ENCODE measurements around the gene ATP2B2. TPM values are rescaled to one million over a fixed set of nuclear protein-coding genes. Genes with fewer than 3 reads are reported as not detected.

The ATP2B2 gene
- total RNA-seq, 1 donor from 2014 or later: 3.7 TPM

Small RNA genes lying within 50 kb of the gene (small RNA-seq; reads per million reads assigned to genes)
- gene MIR378B (12.7 reads per million, percentile 93 among the genes with 10 or more reads in this experiment), gene MIR885 (not detected), gene RF02126 (not detected)

Other genes starting within 250 kb of the ATP2B2 start
- 0.52 TPM for gene GHRL, start 212.6 kb downstream of the ATP2B2 start, total RNA-seq
- gene SEC13, start 184.5 kb downstream of the ATP2B2 start, total RNA-seq: 127 TPM